Calu3 (cell line): Measurements from ENCODE around the gene ABCC8. TPM values are rescaled to one million over a fixed set of nuclear protein-coding genes. Genes with fewer than 3 reads are reported as not detected.

Source experiments
- BruUV-seq: library from RNA; stranded (reverse); fragments of 400-500 nt; replicated peaks from 2 replicates; lab custom pipeline; 2021; lab: Mats Ljungman, UMichigan
- CTCF ChIA-PET: fragments of 300-600 bp; sonication (Branson Sonifier 250); formaldehyde crosslinking; loops from one replicate; lab custom pipeline; 2022; ENCODE audit warnings: antibody characterized with exemption; lab: Charles Lee
- DNase-seq: peaks from one replicate; pipeline ENCODE4 v3.0.0; 2022
- H3K27ac Mint-ChIP-seq: one replicate; pipeline ENCODE4 v1.8.0; 2022; ENCODE audit warnings: mixed read lengths; ENCODE audit not compliant: unreplicated experiment
- H3K27me3 Mint-ChIP-seq: one replicate; pipeline ENCODE4 v1.8.0; 2022; ENCODE audit warnings: mixed read lengths; ENCODE audit not compliant: unreplicated experiment
- H3K36me3 Mint-ChIP-seq: one replicate; pipeline ENCODE4 v1.8.0; 2022; ENCODE audit warnings: mild to moderate bottlenecking, moderate library complexity, mixed read lengths; ENCODE audit not compliant: insufficient read depth, unreplicated experiment
- H3K4me1 Mint-ChIP-seq: one replicate; pipeline ENCODE4 v1.8.0; 2022; ENCODE audit warnings: mild to moderate bottlenecking, low read depth, mixed read lengths; ENCODE audit not compliant: unreplicated experiment
- H3K4me3 Mint-ChIP-seq: one replicate; pipeline ENCODE4 v1.8.0; 2022; ENCODE audit warnings: mild to moderate bottlenecking, low read depth, moderate library complexity, mixed read lengths; ENCODE audit not compliant: unreplicated experiment
- H3K9me3 Mint-ChIP-seq: one replicate; pipeline ENCODE4 v1.8.0; 2022; ENCODE audit warnings: low read depth, mixed read lengths; ENCODE audit not compliant: unreplicated experiment
- intact Hi-C: fragments of 100-400 bp; cut with micrococcal nuclease; formaldehyde crosslinking; loops from one replicate; pipeline ENCODE4 v1.10.0; 2022; ENCODE audit not compliant: unreplicated experiment
- total RNA-seq: library from RNA; stranded (reverse); gene quantifications from 2 replicates; pipeline ENCODE4 v1.2.3, GENCODE V29; 2022
- TF ChIP-seq, protein P1 (sequence below): fragments of 200-600 bp; IDR thresholded peaks from one replicate; pipeline ENCODE4 v1.8.0; 2022; ENCODE audit warnings: antibody characterized with exemption; ENCODE audit not compliant: unreplicated experiment

ABCC8 gene
- total RNA-seq, 1 experiment from 2014 or later = 0.76 TPM

DNA sequence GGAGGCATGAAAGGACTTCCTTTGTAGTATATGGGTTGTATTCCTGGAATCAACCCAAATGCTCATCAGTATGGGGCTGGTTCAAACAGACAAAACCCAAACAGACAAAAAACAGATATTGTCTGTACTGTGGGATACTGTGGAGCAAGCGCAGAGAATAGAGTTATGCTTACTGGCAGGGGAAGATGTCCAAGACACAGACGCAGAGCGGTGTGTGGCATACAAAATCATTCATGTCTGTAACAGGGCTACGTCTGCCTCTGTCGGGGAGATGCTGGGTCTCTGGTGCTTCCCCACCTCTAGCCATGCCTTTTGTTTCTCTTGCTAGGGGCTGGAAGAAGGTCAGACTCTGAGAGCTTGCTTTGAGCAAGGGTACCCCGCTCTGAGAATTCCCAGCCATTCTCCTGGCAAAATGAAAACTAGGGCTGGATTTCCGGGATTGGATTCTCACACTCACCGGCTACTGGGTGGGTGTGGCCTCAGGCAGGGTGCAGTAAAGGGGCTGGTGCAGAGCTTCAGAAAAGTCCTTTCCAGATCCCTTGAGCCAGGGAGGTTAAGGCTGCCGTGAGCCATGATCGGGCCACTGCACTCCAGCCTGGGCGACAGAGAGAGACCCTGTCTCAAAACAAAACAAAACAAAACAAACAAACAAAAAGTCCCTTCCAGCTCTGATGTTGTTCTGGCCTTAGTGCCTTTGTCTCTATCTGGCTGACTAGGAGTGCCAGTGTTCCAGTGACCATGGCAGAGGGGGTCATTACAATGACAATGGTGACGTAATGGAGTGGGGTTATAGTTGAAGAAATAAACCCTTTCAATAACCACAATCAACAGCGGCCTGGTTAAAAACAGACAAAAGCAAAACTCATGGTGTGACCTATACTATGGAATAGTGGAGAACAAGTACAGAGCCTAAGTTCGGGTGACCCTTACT is 2.9 kb upstream of the ABCC8 start:
- Mint-ChIP-seq H3K27me3 (peaks cover 63% of the 10 kb centered on the region), H3K4me3 (peak overlapping the region; percentile 4), H3K9me3 (no peaks in the 10 kb centered on the region), H3K4me1 (no peaks in the 10 kb centered on the region), H3K27ac (no peak overlapping the region), H3K36me3 (no peaks in the 10 kb centered on the region)
- no TSS peak for BruUV-seq
- CTCF ChIA-PET = interaction anchor here (0.9 kb wide), 1 partner anchor 91 kb away, joined by 4 read pairs; the partner anchor contains the start of gene KCNJ11
- TF ChIP-seq, protein P1, sequence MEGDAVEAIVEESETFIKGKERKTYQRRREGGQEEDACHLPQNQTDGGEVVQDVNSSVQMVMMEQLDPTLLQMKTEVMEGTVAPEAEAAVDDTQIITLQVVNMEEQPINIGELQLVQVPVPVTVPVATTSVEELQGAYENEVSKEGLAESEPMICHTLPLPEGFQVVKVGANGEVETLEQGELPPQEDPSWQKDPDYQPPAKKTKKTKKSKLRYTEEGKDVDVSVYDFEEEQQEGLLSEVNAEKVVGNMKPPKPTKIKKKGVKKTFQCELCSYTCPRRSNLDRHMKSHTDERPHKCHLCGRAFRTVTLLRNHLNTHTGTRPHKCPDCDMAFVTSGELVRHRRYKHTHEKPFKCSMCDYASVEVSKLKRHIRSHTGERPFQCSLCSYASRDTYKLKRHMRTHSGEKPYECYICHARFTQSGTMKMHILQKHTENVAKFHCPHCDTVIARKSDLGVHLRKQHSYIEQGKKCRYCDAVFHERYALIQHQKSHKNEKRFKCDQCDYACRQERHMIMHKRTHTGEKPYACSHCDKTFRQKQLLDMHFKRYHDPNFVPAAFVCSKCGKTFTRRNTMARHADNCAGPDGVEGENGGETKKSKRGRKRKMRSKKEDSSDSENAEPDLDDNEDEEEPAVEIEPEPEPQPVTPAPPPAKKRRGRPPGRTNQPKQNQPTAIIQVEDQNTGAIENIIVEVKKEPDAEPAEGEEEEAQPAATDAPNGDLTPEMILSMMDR = no peak
- peak; percentile 61 for DNase-seq
- intact Hi-C loops = loop anchor here (10.0 kb wide), 1 partner anchor 95 kb away; the partner anchor contains the start of gene KCNJ11

DNA sequence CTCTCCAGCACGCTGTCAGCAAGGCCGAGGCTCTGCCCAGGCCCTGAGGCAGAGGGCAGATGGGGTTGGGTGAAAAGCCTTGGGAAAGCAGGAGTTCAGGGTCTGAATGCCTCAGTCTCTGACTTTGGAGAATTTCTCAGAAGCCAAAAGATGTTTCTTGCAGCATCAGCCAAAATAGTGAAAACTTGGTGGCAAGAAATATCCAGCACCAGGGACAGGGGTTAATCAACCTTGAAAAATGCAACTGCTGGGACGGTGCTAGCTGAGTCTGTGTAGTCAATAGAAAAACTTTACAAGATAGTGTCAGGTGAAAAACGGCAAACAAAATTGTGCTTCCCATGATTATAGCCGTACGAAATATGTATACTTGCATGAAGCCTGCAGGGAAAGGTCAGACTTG is 1.4 kb upstream of the ABCC8 start:
- Mint-ChIP-seq H3K4me1 (no peaks in the 10 kb centered on the region), H3K27ac (no peak overlapping the region), H3K36me3 (no peaks in the 10 kb centered on the region), H3K9me3 (no peaks in the 10 kb centered on the region), H3K4me3 (no peak overlapping the region), H3K27me3 (peaks cover 70% of the 10 kb centered on the region)
- no TSS peak for BruUV-seq
- TF ChIP-seq, protein P1 = no peak
- DNase-seq = no peak
- intact Hi-C loops = loop anchor here (10.0 kb wide), 1 partner anchor 93 kb away; the partner anchor contains the start of gene KCNJ11
- CTCF ChIA-PET = no interaction called here

GRCh38 chr11:17477361-17477760 is 716 bp upstream of the ABCC8 start:
- Mint-ChIP-seq H3K4me3 (no peak overlapping the region), H3K4me1 (no peaks in the 10 kb centered on the region), H3K27me3 (peaks cover 77% of the 10 kb centered on the region), H3K9me3 (no peaks in the 10 kb centered on the region), H3K27ac (no peak overlapping the region), H3K36me3 (no peaks in the 10 kb centered on the region)
- TF ChIP-seq, protein P1 = no peak
- BruUV-seq = no TSS peak
- no peak for DNase-seq
- CTCF ChIA-PET = no interaction called here
- intact Hi-C loops = loop anchor here (10.0 kb wide), 1 partner anchor 93 kb away; the partner anchor contains the start of gene KCNJ11

GRCh38 chr11:17477084-17477333 is 364 bp upstream of the ABCC8 start:
- Mint-ChIP-seq H3K4me3 (no peak overlapping the region), H3K4me1 (no peaks in the 10 kb centered on the region), H3K27me3 (peaks cover 81% of the 10 kb centered on the region), H3K36me3 (no peaks in the 10 kb centered on the region), H3K9me3 (no peaks in the 10 kb centered on the region), H3K27ac (no peak overlapping the region)
- BruUV-seq = no TSS peak
- CTCF ChIA-PET = no interaction called here
- intact Hi-C loops = loop anchor here (10.0 kb wide), 1 partner anchor 92 kb away; the partner anchor contains the start of gene KCNJ11
- TF ChIP-seq, protein P1 = no peak
- no peak for DNase-seq
